ENCODE data around the gene ZNF100.

GRCh38 chr19:21674454-21674853 lies 92.9 kb downstream of the ZNF100 start:
- TF ChIP-seq CTCF (conservative IDR thresholded peaks at IDR 0.05; ENCODE audit: low read length) (no peak), EZH2phosphoT487 (IDR thresholded peaks at IDR 0.05; ENCODE audit: borderline replicate concordance, low read depth, low read length) (no peak)

All from OCI-LY7 (cell line).